AG09309 (cell line): Measurements from ENCODE around the gene NRBP1.

ENCODE experiments used
- DNase-seq: peaks from one replicate; pipeline ENCODE4 v3.0.0-alpha.2; 2010; ENCODE audit warnings: low read depth
- H3K4me3 ChIP-seq: 2 replicates; pipeline ENCODE4 v1.5.1; 2011; ENCODE audit warnings: mild to moderate bottlenecking, low read depth, low read length, moderate library complexity; ENCODE audit not compliant: control insufficient read depth
- TF ChIP-seq, protein P1 (sequence below): IDR thresholded peaks from 2 replicates; pipeline ENCODE4 v1.5.1; 2011; ENCODE audit warnings: mild to moderate bottlenecking, low read depth, low read length, inconsistent platforms; ENCODE audit not compliant: insufficient read depth, control insufficient read depth; ENCODE audit errors: missing control alignments

The NRBP1 gene

DNA sequence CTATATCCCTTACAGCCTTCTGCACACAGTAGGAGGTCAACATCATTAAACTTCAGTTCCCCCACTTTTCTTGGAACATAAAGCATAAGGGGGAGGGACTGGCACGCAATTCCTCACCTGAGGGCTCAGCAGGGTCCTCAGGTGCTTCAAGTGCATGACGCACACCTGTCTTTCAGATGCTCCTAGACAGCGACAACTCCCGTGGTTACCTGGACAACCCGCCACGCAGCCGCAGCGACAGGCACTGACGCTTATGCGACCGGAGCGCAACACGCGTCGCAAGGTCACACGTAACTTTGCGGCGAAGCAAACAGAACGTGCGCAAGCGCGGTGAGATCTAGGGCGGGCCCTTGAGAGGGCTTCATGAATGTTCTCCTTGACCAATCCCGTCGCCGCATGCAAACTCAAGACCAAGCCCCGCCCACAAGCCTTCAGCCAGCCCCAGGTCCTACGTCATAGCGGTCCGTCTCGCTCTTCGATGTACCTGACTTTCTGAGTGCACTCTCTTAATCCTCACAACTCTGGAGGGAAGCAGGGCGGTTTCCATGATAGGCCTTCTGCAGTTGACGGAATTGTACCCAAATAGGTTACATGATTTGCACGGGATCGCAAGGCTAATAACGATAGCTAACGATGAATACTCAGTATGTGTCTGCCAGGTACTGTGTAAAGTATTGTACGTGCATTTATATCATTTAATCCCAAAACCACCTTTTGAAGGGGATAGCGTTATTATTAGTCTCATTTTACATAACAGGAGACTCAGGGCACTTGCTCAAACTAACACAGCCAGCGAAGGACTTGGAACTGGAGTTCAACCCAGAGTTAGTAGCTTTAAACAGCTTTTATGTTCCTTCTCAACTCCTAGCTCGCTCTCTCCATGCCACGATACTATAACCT, 61.3 kb downstream of the NRBP1 start, which contains the start of gene IFT172:
IFT172 (minus strand) TSS at position 246 of the 900 bp plus-strand sequence; CDS start at position 156, 90 bp downstream.
- H3K4me3 ChIP-seq = peak within 1 kb of the TSS; percentile 77
- peak; percentile 87 for DNase-seq
- TF ChIP-seq, protein P1, sequence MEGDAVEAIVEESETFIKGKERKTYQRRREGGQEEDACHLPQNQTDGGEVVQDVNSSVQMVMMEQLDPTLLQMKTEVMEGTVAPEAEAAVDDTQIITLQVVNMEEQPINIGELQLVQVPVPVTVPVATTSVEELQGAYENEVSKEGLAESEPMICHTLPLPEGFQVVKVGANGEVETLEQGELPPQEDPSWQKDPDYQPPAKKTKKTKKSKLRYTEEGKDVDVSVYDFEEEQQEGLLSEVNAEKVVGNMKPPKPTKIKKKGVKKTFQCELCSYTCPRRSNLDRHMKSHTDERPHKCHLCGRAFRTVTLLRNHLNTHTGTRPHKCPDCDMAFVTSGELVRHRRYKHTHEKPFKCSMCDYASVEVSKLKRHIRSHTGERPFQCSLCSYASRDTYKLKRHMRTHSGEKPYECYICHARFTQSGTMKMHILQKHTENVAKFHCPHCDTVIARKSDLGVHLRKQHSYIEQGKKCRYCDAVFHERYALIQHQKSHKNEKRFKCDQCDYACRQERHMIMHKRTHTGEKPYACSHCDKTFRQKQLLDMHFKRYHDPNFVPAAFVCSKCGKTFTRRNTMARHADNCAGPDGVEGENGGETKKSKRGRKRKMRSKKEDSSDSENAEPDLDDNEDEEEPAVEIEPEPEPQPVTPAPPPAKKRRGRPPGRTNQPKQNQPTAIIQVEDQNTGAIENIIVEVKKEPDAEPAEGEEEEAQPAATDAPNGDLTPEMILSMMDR = no peak
